PFSK-1 (cell line): ENCODE results near the gene MKS1.

Experiments used
- FOXP2 ChIP-seq: optimal IDR thresholded peaks from 2 replicates; pipeline ENCODE3; 2011; ENCODE audit warnings: borderline replicate concordance, control low read depth, inconsistent platforms; ENCODE audit not compliant: insufficient read depth; ENCODE audit errors: extremely low read length, extremely low read depth
- POLR2AphosphoS5 ChIP-seq: IDR thresholded peaks from 2 replicates; pipeline ENCODE4 v1.6.1; 2012; ENCODE audit warnings: low read depth, mild to moderate bottlenecking, control low read depth, low read length, moderate library complexity
- SIN3A ChIP-seq: IDR thresholded peaks from 2 replicates; pipeline ENCODE4 v1.6.1; 2012; ENCODE audit warnings: mild to moderate bottlenecking, low read length, moderate library complexity, borderline replicate concordance; ENCODE audit not compliant: insufficient read depth
- TAF1 ChIP-seq: IDR thresholded peaks from 2 replicates; pipeline ENCODE4 v1.6.1; 2012; ENCODE audit warnings: low read length, control low read depth, borderline replicate concordance; ENCODE audit not compliant: insufficient read depth
- TF ChIP-seq, protein P1 (sequence below), 2 experiments: IDR thresholded peaks; 2 replicates each; pipeline versions ENCODE4 v1.6.1 to v1.8.0; 2011 to 2012; ENCODE audit warnings: low read depth in 2 of 2, low read length in 2 of 2, control low read depth in 1 of 2, inconsistent platforms in 1 of 2, mild to moderate bottlenecking in 1 of 2, moderate library complexity in 1 of 2; ENCODE audit not compliant: insufficient read depth in 1 of 2

MKS1 gene

DNA sequence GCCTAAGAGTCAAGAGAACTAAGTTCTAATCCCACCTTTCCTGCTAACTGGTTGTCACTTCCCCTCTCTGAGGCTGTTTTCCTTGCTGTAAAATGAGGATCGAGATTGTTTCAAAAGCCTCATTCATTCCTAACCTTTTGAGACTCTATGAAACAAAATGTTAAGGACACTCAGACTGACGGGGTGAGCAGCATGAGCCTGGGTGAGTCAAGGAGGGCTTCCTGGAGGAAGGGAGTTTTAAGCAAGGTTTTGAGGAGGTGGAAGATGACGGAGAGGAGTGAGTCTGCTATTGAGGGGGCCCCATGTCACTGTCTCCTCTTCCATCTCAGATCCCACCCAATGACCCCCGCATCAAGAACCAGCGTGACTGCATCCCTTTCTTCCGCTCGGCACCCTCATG lies 22.4 kb downstream of the MKS1 start:
- TF ChIP-seq, protein P1, sequence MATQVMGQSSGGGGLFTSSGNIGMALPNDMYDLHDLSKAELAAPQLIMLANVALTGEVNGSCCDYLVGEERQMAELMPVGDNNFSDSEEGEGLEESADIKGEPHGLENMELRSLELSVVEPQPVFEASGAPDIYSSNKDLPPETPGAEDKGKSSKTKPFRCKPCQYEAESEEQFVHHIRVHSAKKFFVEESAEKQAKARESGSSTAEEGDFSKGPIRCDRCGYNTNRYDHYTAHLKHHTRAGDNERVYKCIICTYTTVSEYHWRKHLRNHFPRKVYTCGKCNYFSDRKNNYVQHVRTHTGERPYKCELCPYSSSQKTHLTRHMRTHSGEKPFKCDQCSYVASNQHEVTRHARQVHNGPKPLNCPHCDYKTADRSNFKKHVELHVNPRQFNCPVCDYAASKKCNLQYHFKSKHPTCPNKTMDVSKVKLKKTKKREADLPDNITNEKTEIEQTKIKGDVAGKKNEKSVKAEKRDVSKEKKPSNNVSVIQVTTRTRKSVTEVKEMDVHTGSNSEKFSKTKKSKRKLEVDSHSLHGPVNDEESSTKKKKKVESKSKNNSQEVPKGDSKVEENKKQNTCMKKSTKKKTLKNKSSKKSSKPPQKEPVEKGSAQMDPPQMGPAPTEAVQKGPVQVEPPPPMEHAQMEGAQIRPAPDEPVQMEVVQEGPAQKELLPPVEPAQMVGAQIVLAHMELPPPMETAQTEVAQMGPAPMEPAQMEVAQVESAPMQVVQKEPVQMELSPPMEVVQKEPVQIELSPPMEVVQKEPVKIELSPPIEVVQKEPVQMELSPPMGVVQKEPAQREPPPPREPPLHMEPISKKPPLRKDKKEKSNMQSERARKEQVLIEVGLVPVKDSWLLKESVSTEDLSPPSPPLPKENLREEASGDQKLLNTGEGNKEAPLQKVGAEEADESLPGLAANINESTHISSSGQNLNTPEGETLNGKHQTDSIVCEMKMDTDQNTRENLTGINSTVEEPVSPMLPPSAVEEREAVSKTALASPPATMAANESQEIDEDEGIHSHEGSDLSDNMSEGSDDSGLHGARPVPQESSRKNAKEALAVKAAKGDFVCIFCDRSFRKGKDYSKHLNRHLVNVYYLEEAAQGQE (IDR thresholded peaks at IDR 0.05; ENCODE audit: insufficient read depth in 1 of 2, low read depth in 2 of 2, low read length in 2 of 2) = no peak
- TF ChIP-seq FOXP2 = no peak

GRCh38 chr17:58195518-58196123 lies 23.4 kb downstream of the MKS1 start:
- TF ChIP-seq TAF1 (no peak), SIN3A (no peak), POLR2AphosphoS5 (no peak), FOXP2 (no peak)
- TF ChIP-seq, protein P1 (IDR thresholded peaks at IDR 0.05; ENCODE audit: insufficient read depth in 1 of 2, low read depth in 2 of 2, low read length in 2 of 2) = no peak

DNA sequence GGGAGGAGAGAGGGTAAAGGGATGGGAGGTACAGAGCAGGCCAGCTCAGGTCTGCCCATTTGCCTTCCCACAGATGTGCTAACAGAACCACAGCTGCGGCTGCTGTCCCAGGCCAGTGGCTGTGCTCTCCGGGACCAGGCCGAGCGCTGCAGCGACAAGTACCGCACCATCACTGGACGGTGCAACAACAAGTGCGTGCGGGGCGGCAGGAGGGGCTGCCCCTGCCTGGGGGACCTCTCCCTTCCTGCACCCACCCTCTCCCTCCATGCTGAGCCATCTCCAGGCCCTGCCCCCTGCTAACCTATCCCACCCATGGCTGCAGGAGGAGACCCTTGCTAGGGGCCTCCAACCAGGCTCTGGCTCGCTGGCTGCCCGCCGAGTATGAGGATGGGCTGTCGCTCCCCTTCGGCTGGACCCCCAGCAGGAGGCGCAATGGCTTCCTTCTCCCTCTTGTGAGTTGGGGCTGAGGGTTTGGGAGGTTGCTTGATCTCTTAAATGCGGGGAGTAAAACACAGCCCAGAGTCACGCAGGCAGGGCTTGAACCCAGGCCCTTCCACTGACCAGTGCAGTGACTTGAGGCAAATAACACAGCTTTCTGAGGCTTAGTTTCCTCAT lies 25.3 kb downstream of the MKS1 start:
- TF ChIP-seq SIN3A (no peak), TAF1 (no peak), FOXP2 (no peak), POLR2AphosphoS5 (no peak)
- TF ChIP-seq, protein P1 (IDR thresholded peaks at IDR 0.05; ENCODE audit: insufficient read depth in 1 of 2, low read depth in 2 of 2, low read length in 2 of 2) = no peak

DNA sequence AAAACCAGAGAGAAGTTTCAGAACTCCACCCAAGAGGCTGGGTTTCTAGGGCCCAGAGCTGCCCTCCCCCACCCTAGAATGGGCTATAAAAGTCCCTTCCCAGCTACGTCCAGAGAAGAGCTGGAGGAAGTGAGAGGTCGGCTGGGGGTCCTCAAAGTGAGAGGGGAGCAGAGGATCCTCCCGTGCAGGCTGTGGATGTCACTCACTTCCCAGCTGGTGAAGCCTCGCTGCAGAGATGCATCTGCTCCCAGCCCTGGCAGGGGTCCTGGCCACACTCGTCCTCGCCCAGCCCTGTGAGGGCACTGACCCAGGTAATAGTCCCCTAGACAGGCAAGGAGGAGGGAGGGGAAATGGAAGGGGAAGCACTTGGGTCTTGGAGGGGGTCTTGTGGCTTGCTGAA lies 26.4 kb downstream of the MKS1 start, which contains the start of gene EPX:
Gene EPX (plus strand): TSS at position 115 of the 400 bp plus-strand sequence. CDS start 121 bp downstream, at position 236.
- TF ChIP-seq TAF1 (no peak), POLR2AphosphoS5 (no peak), SIN3A (no peak), FOXP2 (no peak)
- TF ChIP-seq, protein P1 (IDR thresholded peaks at IDR 0.05; ENCODE audit: insufficient read depth in 1 of 2, low read depth in 2 of 2, low read length in 2 of 2) = no peak

DNA sequence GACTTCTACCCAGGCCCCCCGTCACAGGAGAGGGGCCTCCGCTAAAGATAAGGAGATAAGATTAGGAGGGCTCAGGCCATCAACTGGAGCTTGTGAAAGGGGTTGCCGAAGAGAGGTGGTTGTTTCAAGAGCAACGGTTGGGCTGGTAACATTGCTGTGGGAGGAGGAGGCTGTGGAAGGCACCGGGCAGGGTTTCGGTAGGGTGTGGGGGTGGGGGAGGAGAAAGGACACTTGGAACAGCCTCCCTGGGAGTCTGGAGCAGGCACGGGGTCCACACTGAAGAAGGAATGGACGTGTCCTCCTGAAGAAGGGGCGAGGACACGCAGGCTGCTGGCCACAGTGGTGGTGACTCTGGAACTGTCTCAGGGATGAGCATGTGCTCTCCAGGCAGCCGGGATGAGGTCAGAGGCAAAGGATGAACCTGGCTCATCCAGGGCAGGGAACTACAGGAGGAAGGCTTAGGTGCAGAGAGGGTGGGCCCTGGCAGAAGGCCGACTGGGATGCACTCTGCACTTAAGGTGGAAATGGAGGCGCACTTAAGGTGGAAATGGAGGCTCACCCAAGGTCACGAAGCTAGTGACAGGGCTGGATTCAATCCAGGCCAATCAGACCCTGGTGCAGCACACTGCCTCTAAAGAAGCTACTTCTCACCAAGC lies 27.7 kb downstream of the MKS1 start:
- TF ChIP-seq, protein P1 (IDR thresholded peaks at IDR 0.05; ENCODE audit: insufficient read depth in 1 of 2, low read depth in 2 of 2, low read length in 2 of 2) = no peak
- TF ChIP-seq POLR2AphosphoS5 (no peak), FOXP2 (no peak), SIN3A (no peak), TAF1 (no peak)
